NCI-H345 (cell line): ENCODE results near the gene INPP5A.

Experiments
- DNase-seq: peaks from one replicate; lab custom pipeline; 2025; lab: John Stamatoyannopoulos, UW

INPP5A gene

GRCh38 chr10:132518572-132519381, 18.8 kb upstream of the INPP5A start:
- DNase-seq, result peak; percentile 73

DNA sequence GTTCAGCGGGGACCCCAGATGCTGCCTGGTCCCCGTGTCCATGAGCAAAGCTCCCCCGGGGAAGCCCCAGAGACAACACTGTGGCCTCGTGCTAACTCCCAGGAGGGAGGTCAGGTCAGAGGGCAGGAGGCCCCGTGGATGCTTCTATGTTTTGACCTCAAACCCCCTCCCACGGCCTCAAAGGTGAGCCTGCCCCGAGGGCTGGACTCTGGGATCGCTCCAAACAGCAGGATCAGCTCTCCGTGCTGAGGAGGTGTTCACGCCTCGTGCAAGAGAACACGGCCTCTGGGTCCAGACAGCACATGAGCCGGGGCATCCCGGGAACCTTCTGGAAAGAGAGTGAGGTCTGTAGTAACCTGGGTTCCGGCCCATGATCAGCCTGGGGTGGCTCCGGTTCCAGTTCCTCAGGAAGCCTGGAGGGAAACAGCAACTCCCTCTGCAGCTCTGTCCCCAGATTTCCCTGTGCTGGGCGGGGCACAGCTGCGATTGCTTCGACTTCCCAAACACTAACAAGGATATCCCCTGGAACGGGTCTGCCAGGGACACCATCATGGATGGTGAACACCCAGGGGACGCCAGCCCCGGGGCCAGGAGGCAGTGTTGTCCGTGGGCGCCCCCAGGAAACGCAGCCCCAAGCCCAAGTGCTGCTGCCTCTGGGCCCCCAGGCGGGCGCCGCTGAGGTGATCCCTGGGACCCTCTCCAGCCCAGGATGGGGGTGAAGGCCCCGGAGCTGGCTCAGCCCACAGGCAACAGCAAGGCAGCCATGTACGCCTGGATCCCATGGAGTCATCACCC, 18.0 kb upstream of the INPP5A start:
- DNase-seq, result no peak

GRCh38 chr10:132520177-132520811, 17.3 kb upstream of the INPP5A start:
- no peak for DNase-seq

DNA sequence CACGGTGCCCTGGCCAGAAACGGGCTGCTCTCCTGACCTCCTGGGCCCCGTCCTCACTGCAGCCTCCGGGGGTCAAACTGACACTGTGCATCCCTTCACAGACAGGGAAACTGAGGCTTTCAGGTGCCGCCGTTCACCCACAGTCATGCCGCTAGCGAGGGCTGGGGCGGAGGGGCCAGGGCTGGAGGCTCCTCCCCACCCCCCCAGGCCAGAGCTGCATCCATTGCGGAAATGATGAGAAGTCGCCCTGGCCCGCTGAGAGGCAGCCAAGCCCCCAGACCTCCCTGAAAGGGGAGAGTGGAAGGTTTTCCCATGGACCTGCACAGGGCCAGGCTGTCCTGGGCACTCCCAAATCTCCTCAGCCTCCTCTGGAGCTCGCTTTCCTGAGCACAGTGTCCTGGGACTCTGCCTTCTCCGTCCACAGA, 16.5 kb upstream of the INPP5A start:
- DNase-seq, result no peak

DNA sequence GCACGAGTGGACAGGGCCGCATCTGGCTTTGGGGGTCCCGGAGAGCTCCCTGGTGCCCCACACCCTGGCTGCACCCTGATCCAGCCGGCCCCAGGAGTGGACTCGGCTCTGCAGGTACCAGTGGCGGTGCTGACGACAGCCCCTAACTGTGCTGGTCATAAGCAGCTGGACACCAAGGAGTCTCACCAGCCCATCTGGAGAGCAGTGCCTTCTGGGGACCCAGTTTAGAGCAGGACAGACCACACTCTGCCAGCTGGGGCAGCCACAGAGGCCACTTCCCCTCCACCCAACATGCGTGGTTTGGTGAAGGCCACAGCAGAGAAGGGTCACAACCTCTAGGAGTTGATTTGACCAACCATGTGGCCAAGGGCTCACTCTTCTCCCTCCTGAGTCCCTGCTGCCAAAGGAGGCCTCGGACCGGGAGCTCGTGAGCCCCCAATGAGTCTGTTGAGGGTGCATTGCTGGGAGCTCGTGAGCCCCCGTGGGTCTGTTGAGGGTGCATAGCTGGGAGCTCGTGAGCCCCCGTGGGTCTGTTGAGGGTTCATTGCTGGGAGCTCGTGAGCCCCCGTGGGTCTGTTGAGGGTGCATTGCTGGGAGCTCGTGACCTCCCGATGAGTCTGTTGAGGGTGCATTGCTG, 16.0 kb upstream of the INPP5A start:
- no peak for DNase-seq

DNA sequence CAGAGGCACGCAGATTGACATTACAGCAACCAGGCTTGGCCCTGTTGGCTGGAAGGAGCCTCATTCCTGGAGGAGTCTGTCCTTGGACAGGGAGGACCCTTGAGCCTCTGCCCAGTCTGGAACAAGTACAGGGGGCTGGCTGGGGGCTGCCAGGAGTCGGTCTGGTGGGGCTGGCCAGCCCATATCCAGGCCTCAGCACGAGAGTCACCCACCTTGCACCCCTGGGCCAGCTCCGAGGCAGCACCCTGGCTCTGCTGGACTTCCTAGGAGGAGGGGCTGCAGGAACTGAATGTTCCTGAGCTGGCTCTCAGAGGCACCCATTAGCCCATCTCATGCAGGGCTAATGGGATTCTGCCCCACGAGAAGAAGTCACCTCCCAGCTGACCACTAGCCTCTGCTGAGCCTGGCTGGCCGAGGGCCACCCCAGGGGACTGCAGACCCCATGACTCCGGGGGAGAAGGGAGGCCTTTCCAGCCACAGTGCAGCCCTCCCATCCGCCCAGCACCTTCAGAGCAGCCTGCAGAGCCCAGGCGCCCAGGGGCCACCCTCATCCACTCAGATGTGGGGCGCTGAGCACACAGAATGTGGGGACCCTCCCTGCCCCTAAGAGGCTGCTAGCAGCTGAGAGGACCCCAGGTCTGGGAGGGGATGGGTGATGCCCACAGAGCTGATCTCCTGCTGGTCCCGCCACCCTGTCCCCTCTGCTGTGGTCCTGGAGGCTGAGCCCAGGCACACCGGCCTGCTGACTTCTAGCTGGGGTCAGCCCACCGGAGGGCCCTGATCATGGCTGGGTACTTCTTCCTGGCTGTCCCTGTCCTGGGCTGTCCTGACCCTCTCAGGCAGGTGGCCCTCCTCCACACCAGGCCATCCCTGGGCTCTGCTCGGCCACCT, 14.8 kb upstream of the INPP5A start:
- no peak for DNase-seq

DNA sequence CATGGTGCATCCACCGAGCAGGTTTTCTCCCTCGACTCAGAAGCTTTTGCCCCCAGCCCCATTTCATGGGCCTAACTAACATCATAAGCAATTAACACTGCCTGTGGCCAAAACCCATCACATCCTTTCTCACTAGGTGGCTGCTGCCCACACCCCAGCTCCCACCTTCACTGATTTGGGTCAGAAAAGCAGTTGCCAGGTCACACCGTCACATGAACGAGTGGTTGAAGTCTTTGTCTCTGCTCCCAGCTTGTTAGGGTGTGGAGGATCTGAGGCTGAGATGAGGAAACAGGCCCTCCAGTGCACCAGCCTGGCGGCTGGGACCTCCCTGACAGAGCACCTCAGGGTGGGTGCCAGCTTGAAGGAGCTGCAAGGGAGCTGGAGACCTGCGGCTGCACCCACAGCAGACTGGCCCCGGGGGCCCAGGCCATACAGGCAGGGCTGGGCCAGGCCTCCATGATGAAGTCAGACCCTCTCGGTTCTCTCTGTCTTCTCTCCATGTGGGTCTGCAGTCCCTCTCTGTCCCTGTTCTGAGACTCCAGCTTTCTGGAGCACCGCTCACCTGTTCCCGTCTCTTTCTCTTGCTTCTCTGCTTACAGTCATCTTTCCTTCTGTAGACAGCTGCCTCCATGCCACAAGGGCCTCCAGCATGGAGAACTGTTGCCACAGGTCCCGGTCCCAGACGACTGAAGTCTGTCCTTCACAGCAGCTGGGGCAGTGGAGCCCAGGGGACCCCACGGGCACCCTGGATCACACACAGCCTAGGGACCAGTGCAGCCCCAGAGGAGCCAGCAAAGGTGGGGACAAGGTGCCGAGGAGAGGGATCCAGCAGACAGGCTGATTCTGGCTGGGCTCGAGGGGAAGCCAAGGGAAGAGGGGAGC, 13.8 kb upstream of the INPP5A start:
- no peak for DNase-seq

GRCh38 chr10:132524443-132525285, 12.9 kb upstream of the INPP5A start:
- DNase-seq, result no peak

- no peak for DNase-seq
These were observed 10.9 kb upstream of the INPP5A start for GRCh38 chr10:132526676-132527075.

DNA sequence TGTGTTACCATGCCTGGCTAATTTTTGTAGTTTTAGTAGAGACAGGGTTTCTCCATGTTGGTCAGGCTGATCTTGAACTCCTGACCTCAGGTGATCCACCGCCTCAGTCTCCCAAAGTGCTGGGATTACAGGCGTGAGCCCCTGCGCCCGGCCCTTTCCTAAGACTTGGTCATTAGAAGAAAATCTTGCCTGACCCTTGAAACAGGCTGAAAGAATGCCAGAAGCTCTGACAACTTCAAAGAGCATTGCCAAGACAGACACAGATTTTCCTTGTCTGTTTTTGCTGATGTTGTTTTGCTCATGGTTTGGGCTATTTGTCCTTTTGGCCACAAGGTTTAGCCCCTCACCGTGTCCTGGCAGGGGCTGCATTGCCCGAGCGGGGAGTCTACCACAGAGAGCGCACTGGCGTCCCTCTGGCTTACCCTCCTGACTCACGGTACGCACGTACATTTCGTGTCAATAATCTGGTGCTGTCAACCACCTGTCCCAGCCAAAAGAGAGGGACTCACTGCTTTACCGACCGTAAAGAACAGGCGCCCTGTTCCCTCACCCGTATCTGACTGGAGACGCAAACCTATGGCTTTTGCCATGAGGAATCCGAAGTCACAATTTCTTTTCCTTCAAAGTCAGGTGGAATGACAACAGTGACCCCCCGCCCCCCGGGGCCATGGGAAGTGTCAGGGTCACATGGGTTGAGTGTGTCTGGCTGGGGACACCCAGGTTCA, 10.1 kb upstream of the INPP5A start:
- DNase-seq, result no peak

- no peak for DNase-seq
These were observed 9.4 kb upstream of the INPP5A start for GRCh38 chr10:132528064-132528691.

GRCh38 chr10:132532179-132532578, 5.4 kb upstream of the INPP5A start:
- no peak for DNase-seq

DNA sequence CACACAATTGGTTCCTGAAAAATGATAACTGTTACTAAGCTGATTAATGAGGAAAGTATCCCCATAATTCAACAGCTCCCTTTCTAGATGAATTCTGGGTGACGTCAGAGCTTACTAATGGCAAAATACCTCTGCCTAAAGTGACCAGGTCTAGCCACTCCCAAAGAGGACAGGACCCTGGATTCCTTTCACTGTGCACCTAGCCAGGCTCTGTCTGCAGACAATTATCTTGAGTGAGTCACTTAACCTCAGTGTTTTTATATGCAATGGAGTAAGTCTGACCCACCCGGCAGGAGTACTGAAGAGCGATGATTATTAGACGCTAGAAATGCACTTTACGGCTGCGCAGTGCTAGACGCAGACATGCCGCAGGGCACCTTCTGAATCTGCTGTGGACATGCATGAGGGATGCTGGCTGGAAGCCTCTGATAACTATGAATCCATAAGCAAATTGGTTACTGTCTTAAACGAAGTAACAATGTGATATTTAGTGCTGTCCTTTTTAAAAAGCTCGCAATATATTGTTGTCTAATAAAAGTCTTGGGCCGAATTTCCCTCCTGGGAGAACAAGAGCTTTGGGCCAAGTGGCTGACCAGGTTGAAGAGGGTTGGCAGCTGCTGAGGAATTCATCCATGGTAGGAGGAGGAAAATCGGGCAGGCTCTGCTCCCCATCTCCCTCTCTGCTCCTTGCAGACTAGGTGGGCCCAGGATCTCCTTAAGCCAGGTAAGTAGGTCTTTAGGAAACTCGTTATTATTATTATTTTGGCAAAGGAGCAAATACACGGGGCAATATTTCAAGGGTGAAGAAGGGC, 4.6 kb upstream of the INPP5A start:
- no peak for DNase-seq

DNA sequence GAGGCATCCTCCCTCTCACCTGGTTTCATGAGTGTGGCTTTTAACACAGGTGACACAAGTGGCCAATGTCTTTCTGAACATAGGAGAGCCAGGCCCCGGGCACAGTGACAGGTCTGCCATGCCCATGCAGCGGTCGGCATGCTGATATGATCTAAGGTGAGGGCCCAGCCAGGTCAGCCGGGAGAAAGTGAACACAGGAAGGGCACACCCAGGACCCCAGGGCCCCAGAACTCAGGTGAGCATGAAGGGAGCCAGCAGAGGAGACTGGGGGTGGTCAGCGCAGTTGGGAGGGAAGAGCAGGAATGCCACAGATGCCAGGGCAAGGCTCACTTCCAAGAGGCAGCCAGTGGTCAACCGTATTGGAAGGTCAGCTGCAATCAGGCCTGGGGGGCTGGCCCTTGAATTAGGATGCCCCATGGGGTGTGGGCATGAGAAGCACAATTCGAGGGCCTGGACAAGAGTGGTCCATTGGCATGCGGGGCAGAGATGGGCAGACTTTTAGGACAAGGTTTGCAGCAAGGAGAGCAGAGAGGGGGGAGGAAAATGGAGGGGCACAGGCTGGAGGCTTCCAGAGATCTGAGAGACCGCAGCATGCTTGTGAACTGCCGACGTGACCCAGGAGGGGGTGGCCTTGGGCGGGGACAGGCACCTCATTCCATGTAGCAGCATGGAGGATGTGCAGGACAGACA, 3.9 kb upstream of the INPP5A start:
- no peak for DNase-seq

DNA sequence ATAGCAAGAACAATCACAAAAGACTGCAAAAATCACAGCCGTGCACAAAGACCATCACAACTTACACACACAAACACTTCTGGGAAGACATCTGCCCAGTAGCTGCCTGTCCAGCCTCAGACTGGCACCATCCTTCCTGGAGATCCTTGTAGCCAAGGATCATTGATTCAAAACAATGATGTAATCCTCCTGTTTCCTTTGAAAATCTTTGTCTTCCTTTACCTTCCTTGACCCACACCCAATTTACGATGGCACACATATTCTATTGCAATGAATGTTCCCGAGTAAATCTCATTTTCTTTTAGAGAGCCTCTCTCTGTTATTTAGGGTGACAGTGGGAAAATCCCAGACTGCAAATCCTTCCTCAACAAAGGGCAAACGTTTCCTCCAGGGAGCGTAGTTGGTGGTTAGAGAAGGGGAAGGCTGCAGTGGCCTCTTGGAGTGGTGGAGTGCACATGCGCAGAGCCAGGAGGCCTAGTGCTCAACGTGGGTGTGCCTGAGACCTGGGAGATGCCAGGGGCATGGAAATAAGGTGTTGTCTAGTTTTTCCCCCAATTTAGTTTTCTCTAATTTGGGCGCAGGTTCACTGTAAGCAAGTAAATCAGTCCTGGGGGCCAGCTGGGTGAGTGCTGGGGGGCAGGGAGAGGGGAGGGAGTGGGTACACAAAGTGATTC, 3.1 kb upstream of the INPP5A start:
- no peak for DNase-seq

- DNase-seq, result no peak
These were observed 2.4 kb upstream of the INPP5A start for GRCh38 chr10:132535065-132535651.
